HepG2 (cell line): ENCODE measurements around the gene MAN1A2. TPM values are rescaled to one million over a fixed set of nuclear protein-coding genes. Genes with fewer than 3 reads are reported as not detected.

Source experiments
- ATAC-seq: fragments of 200-7000 bp; cut with Tn5 transposase; 3 replicates; pipeline ENCODE4 v1.9.1; 2020; ENCODE audit warnings: mild to moderate bottlenecking, moderate library complexity
- BruUV-seq: library from RNA; stranded (reverse); fragments of 400-500 nt; replicated peaks from 2 replicates; lab custom pipeline; 2021; lab: Mats Ljungman, UMichigan
- CTCF ChIA-PET: fragments of 300-600 bp; formaldehyde crosslinking; extraction: SDS; loops from one replicate; lab custom pipeline; 2021; ENCODE audit warnings: low total read pairs, inconsistent platforms, low intra/inter-chr PET ratio; lab: Yijun Ruan, JAX
- POLR2A ChIA-PET: fragments of 350-600 bp; sonication (Branson Sonifier 250); formaldehyde crosslinking; loops from one replicate; lab custom pipeline; 2020; ENCODE audit warnings: antibody characterized with exemption, inconsistent platforms; lab: Yijun Ruan, JAX
- DNase-seq: peaks from one replicate; pipeline ENCODE4 v3.0.0-alpha.2; 2015; ENCODE audit warnings: low spot score
- FAIRE-seq: peaks from 3 replicates; lab custom pipeline; 2011; peaks lifted over from hg19 to GRCh38; lab: Jason Lieb, UNC
- H2AFZ ChIP-seq: one replicate; pipeline ENCODE4 v1.6.1; 2011; ENCODE audit warnings: low read length, inconsistent platforms
- H3K27ac ChIP-seq: fragments of 300-600 bp; 3 replicates; pipeline ENCODE4 v1.8.0; 2011; ENCODE audit warnings: mixed run types, mild to moderate bottlenecking, mixed read lengths, low read length, inconsistent platforms; ENCODE audit not compliant: insufficient read depth; ENCODE audit errors: extremely low read length
- H3K27me3 ChIP-seq, 2 experiments: fragments of 200-600 bp in 1 of 2; 2 replicates in 1 of 2; 3 replicates in 1 of 2; pipeline versions ENCODE4 v1.6.0 to v1.8.0; 2011; ENCODE audit warnings: low read length in 2 of 2, mild to moderate bottlenecking in 2 of 2, moderate library complexity in 2 of 2, inconsistent platforms in 1 of 2; ENCODE audit not compliant: insufficient read depth in 2 of 2, control insufficient read depth in 1 of 2
- H3K36me3 ChIP-seq, 2 experiments: fragments of 200-600 bp in 1 of 2; replicated peaks in 1 of 2; 2 replicates in 1 of 2; 3 replicates in 1 of 2; pipeline versions ENCODE4 v1.5.1 to v1.8.0; 2011; ENCODE audit warnings: low read length in 2 of 2, inconsistent platforms in 1 of 2; ENCODE audit not compliant: insufficient read depth in 2 of 2, control insufficient read depth in 1 of 2
- H3K4me1 ChIP-seq: 2 replicates; pipeline ENCODE4 v1.5.1; 2012; ENCODE audit warnings: low read length, inconsistent platforms; ENCODE audit not compliant: insufficient read depth
- H3K4me2 ChIP-seq: 2 replicates; pipeline ENCODE4 v1.6.0; 2011; ENCODE audit warnings: low read depth, low read length, inconsistent platforms
- H3K4me3 ChIP-seq, 3 experiments: fragments of 200-600 bp in 1 of 3; sonication (generic), shearing (Covaris generic) in 1 of 3; replicated peaks in 1 of 3; 2 replicates each; pipeline ENCODE4 v1.5.1; 2011 to 2016; ENCODE audit warnings: low read length in 3 of 3, inconsistent platforms in 2 of 3, low read depth in 2 of 3, mild to moderate bottlenecking in 2 of 3, control low read depth in 1 of 3, mixed read lengths in 1 of 3; ENCODE audit not compliant: insufficient read depth in 1 of 3
- H3K79me2 ChIP-seq: one replicate; pipeline ENCODE4 v1.6.1; 2011; ENCODE audit warnings: low read length, inconsistent platforms; ENCODE audit not compliant: insufficient read depth
- H3K9ac ChIP-seq: 2 replicates; pipeline ENCODE4 v1.6.0; 2011; ENCODE audit warnings: mild to moderate bottlenecking, low read depth, low read length, inconsistent platforms; ENCODE audit not compliant: insufficient read depth
- H3K9me3 ChIP-seq: 2 replicates; pipeline ENCODE4 v1.5.1; 2012; ENCODE audit warnings: mild to moderate bottlenecking, low read length
- H4K20me1 ChIP-seq: 2 replicates; pipeline ENCODE4 v1.6.0; 2011; ENCODE audit warnings: inconsistent platforms, mild to moderate bottlenecking, low read length, moderate library complexity; ENCODE audit not compliant: insufficient read depth
- BHLHE40 ChIP-seq: IDR thresholded peaks from 2 replicates; pipeline ENCODE4 v1.6.1; 2011; ENCODE audit warnings: low read length, improper control_type of control experiment
- IRF2 ChIP-seq: IDR thresholded peaks from 2 replicates; pipeline ENCODE4 v1.6.1; 2018; ENCODE audit warnings: missing genetic modification reagents, missing compliant biosample characterization
- JUN ChIP-seq: sonication (generic); formaldehyde crosslinking; IDR thresholded peaks from 2 replicates; pipeline ENCODE4 v1.4.0; 2020; ENCODE audit warnings: mild to moderate bottlenecking, missing genetic modification reagents
- PHF8 ChIP-seq: sonication (generic); formaldehyde crosslinking; IDR thresholded peaks from 2 replicates; pipeline ENCODE4 v1.5.0; 2020; ENCODE audit warnings: missing genetic modification reagents
- TBP ChIP-seq: sonication (generic); formaldehyde crosslinking; IDR thresholded peaks from 2 replicates; pipeline ENCODE4 v1.5.0; 2020; ENCODE audit warnings: missing genetic modification reagents
- ZNF263 ChIP-seq: sonication (generic); formaldehyde crosslinking; IDR thresholded peaks from 2 replicates; pipeline ENCODE4 v1.4.0; 2020; ENCODE audit warnings: missing genetic modification reagents
- ZNF460 ChIP-seq: sonication (generic); formaldehyde crosslinking; IDR thresholded peaks from 2 replicates; pipeline ENCODE4 v1.5.1; 2020; ENCODE audit warnings: missing genetic modification reagents, mild to moderate bottlenecking, borderline replicate concordance
- ZNF614 ChIP-seq: IDR thresholded peaks from 2 replicates; pipeline ENCODE4 v1.6.1; 2018; ENCODE audit warnings: missing biosample characterization, missing genetic modification reagents, inconsistent platforms, borderline replicate concordance
- ZNF790 ChIP-seq: sonication (generic); formaldehyde crosslinking; IDR thresholded peaks from 2 replicates; pipeline ENCODE4 v1.8.0; 2022; ENCODE audit warnings: missing genetic modification reagents, mild to moderate bottlenecking, borderline replicate concordance
- WGBS: methylation state at CpG from one replicate; pipeline ENCODE4 v1.1.6; 2017; ENCODE audit warnings: low lambda C conversion rate; 5-methylcytosine and 5-hydroxymethylcytosine counted together
- in situ Hi-C: cut with HindIII; loops from 2 replicates; pipeline ENCODE4 v1.10.0; 2017; ENCODE audit warnings: low pct_unique_long_range_greater_than_20kb; ENCODE audit not compliant: extremely low pct_ligation_motif_present
- intact Hi-C: fragments of 100-400 bp; cut with micrococcal nuclease; formaldehyde crosslinking; loops from one replicate; pipeline ENCODE4 v1.10.0; 2022; ENCODE audit not compliant: unreplicated experiment
- polyA plus RNA-seq, 8 experiments: library from polyadenylated mRNA; depleted of rRNA in 3 of 8; stranded (reverse) in 7 of 8; unstranded in 1 of 8; fragments of >200 nt; fragmentation: Illumina TruSeq in 4 of 8; extraction: Trizol in 4 of 8; gene quantifications; 2 replicates each; pipeline versions ENCODE4 v1.2.1 to v1.2.3, GENCODE V29; 2011 to 2016; ENCODE audit warnings: low read depth in 4 of 8, missing spikeins in 1 of 8, mixed read lengths in 1 of 8; ENCODE audit not compliant: insufficient read depth in 1 of 8
- total RNA-seq, 5 experiments: library from RNA; depleted of rRNA; stranded (reverse); fragments of >200 nt; fragmentation: Illumina TruSeq; extraction: Trizol; gene quantifications; 2 replicates each; pipeline ENCODE4 v1.2.3, GENCODE V29; 2016; ENCODE audit warnings: low read depth in 1 of 5
- TF ChIP-seq, protein P1 (sequence below): sonication (generic); formaldehyde crosslinking; IDR thresholded peaks from 2 replicates; pipeline ENCODE4 v1.5.0; 2020; ENCODE audit warnings: missing genetic modification reagents
- TF ChIP-seq, protein P2 (sequence below): sonication (generic); formaldehyde crosslinking; IDR thresholded peaks from 2 replicates; pipeline ENCODE4 v1.9.0; 2022; ENCODE audit warnings: low read depth, missing genetic modification reagents

MAN1A2 gene
- total and polyA plus RNA-seq, 2 of the 13 experiments (the other 11 are each of a cell fraction or from before 2014, with no cell fraction given) = 8.0 to 19.9 TPM

DNA sequence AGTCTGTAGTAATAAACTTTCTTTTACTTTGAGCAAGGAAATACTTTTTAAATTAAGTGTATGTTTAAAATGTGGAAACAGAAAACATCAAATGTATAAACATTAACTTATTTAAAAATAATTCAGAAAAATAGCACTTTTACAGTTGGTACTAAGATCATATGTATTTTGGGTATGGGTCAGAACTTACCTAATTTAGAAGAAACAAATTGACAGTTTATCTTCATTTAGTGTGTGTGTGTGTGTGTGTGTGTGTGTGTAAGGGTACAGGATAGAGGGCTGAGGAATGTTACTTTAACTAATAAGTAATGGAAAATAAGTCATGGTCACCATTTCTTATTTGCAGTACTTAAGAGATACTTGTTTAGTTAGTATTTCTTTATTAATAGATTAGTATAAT lies 3.3 kb downstream of the MAN1A2 start:
- H2AFZ ChIP-seq = no peak overlapping the region
- no peak for TF ChIP-seq ZNF614 (CRISPR knock-in tag)
- no peaks in the 10 kb centered on the region; a peak in 1 of 5 replicates for H3K27me3 ChIP-seq
- no TSS peak for BruUV-seq
- FAIRE-seq (no peak), DNase-seq (no peak), ATAC-seq (no peak)
- peak overlapping the region; percentile 96 for H3K9ac ChIP-seq
- H3K9me3 ChIP-seq = no peaks in the 10 kb centered on the region
- H4K20me1 ChIP-seq = peaks cover 4% of the 10 kb centered on the region; the same call in 1 of the 2 replicates
- no peak overlapping the region for H3K27ac ChIP-seq
- peaks cover 26% of the 10 kb centered on the region for H3K4me1 ChIP-seq
- POLR2A ChIA-PET = no interaction called here
- peak overlapping the region; percentile 98 for H3K4me2 ChIP-seq
- intact Hi-C loops (no loop called here), in situ Hi-C loops (no loop called here)
- H3K36me3 ChIP-seq = no peaks in the 10 kb centered on the region
- H3K79me2 ChIP-seq = peaks cover 83% of the 10 kb centered on the region
- CTCF ChIA-PET = no interaction called here
- peak overlapping the region in 2 of 3 experiments; percentile 71 to 95; a peak in 4 of 6 replicates for H3K4me3 ChIP-seq

DNA sequence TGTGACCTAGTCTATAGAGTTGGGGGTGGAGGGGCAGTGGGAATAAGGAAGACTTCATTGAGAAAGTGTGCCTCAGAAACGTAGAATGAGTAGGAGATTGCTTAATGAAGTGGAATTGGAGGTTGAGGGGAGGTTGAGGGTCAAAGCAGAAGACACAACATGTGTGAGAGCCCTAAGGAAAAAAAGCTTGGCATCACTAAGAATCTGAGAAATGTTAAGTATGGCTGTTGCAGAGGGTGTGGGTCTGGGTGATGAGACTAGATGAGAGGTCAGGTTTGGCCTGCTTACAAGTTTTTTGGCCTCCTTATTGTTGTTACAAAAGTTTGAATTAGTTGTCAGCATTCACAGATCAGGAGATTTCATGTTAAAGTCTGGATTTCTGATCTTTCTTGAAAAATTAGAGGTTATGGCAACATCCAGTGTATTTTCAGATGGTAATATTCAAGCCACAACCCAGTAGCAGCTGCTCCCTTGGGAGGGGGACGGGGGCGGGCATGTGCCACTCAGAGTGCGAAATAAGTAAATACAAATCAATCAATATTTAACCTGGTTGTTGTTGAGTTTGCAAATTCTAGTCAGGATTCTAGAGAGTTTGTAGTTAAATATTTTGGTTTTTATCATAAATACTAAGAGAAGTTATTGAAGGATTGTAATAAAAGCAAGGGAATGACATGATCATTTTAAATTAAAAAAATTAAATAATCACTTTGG lies 4.3 kb downstream of the MAN1A2 start:
- Histone ChIP-seq H3K4me2 (peak overlapping the region; percentile 98), H3K4me3 (peak overlapping the region in 1 of 3 experiments; percentile 8; a peak in 1 of 6 replicates), H3K4me1 (peaks cover 19% of the 10 kb centered on the region), H3K9me3 (no peaks in the 10 kb centered on the region), H3K27me3 (no peaks in the 10 kb centered on the region; a peak in 1 of 5 replicates), H4K20me1 (peaks cover 4% of the 10 kb centered on the region; the same call in 1 of the 2 replicates), H3K9ac (no peak overlapping the region), H3K79me2 (peaks cover 81% of the 10 kb centered on the region), H3K27ac (peak overlapping the region; percentile 11), H2AFZ (no peak overlapping the region), H3K36me3 (no peaks in the 10 kb centered on the region)
- WGBS = 16% methylated on average over 4 of the region's 4 CpGs
- no peak for FAIRE-seq
- intact Hi-C loops (no loop called here), in situ Hi-C loops (no loop called here)
- ChIA-PET POLR2A (no interaction called here), CTCF (no interaction called here)
- BruUV-seq = no TSS peak
- no peak for DNase-seq
- ATAC-seq = peak; percentile 15; the same call in 1 of the 3 replicates
- TF ChIP-seq PHF8 (CRISPR knock-in tag) (no peak), TBP (no peak), ZNF263 (CRISPR knock-in tag) (no peak), ZNF790 (CRISPR knock-in tag) (no peak), ZNF460 (CRISPR knock-in tag) (no peak), BHLHE40 (0 out of 2 replicates have a peak, but pooled peaks have one; percentile 14), JUN (CRISPR knock-in tag) (no peak), IRF2 (CRISPR knock-in tag) (no peak)
- TF ChIP-seq, protein P1, sequence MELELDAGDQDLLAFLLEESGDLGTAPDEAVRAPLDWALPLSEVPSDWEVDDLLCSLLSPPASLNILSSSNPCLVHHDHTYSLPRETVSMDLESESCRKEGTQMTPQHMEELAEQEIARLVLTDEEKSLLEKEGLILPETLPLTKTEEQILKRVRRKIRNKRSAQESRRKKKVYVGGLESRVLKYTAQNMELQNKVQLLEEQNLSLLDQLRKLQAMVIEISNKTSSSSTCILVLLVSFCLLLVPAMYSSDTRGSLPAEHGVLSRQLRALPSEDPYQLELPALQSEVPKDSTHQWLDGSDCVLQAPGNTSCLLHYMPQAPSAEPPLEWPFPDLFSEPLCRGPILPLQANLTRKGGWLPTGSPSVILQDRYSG (CRISPR knock-in tag) = no peak
- TF ChIP-seq, protein P2, sequence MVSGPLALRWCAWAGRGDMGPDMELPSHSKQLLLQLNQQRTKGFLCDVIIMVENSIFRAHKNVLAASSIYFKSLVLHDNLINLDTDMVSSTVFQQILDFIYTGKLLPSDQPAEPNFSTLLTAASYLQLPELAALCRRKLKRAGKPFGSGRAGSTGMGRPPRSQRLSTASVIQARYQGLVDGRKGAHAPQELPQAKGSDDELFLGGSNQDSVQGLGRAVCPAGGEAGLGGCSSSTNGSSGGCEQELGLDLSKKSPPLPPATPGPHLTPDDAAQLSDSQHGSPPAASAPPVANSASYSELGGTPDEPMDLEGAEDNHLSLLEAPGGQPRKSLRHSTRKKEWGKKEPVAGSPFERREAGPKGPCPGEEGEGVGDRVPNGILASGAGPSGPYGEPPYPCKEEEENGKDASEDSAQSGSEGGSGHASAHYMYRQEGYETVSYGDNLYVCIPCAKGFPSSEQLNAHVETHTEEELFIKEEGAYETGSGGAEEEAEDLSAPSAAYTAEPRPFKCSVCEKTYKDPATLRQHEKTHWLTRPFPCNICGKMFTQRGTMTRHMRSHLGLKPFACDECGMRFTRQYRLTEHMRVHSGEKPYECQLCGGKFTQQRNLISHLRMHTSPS (CRISPR knock-in tag) = no peak
